Lower leg skin (tissue), 4 donors: Measurements from ENCODE around the gene SPOCD1. TPM values are rescaled to one million over a fixed set of nuclear protein-coding genes. Genes with fewer than 3 reads are reported as not detected.

Experiments used
- DNase-seq, 2 donors: peaks; one replicate each; pipeline ENCODE4 v3.0.0-alpha.2; 2019; ENCODE audit warnings: low spot score in 2 of 2
- H3K4me3 ChIP-seq: fragments of 200-600 bp; sonication (generic); 2 replicates; pipeline ENCODE4 v1.5.1; 2017; ENCODE audit warnings: mild to moderate bottlenecking, low read depth; ENCODE audit not compliant: poor library complexity, severe bottlenecking
- POLR2A ChIP-seq, 2 donors: fragments of 450-650 bp; IDR thresholded peaks; one replicate each; pipeline ENCODE4 v1.6.1; 2016 to 2017; ENCODE audit warnings: antibody characterized with exemption in 2 of 2, mild to moderate bottlenecking in 1 of 2, moderate library complexity in 1 of 2
- WGBS, 2 donors: methylation state at CpG; one replicate each; pipeline ENCODE4 v1.1.5; 2018; 5-methylcytosine and 5-hydroxymethylcytosine counted together
- intact Hi-C: fragments of 100-400 bp; cut with DNase I; formaldehyde crosslinking; loops from one replicate; pipeline ENCODE4 v1.15.0; 2023; ENCODE audit warnings: low total_unique reads
- total RNA-seq, 4 donors: library from RNA; depleted of rRNA; stranded (reverse); fragments of >200 nt; gene quantifications; one replicate each; pipeline ENCODE4 v1.1.0, GENCODE V29; 2016
- TF ChIP-seq, protein P1 (sequence below), 3 donors: fragments of 450-650 bp; IDR thresholded peaks; one replicate each; pipeline ENCODE4 v1.5.1; 2016; ENCODE audit warnings: antibody characterized with exemption in 3 of 3, mild to moderate bottlenecking in 3 of 3, moderate library complexity in 2 of 3

The SPOCD1 gene
- total RNA-seq, 4 donors from 2014 or later = 0.13 to 0.51 TPM; not detected in 2

DNA sequence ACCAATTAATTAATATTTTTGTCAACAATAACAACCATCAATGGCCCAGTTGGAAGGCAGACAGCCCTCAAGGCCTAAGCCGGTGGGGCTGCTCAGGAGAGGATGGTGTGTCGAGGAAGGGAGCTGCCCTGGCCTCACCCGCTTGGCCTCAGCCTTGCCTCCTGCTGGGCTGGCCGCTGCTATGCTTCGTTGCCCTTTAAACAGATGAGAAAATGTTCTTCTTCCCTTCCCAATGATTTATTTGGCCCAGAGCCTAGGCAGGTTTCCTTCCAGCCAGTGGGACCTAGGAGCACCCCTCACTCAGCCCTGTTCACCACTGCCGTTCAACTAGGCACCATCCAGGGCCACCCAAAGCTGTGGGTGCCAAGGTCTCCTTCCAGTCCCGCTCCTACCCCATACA is 48.6 kb downstream of the SPOCD1 start:
- DNase-seq = no peak
- no peak overlapping the region for H3K4me3 ChIP-seq
- TF ChIP-seq POLR2A (IDR thresholded peaks at IDR 0.05) = no peak
- TF ChIP-seq, protein P1, sequence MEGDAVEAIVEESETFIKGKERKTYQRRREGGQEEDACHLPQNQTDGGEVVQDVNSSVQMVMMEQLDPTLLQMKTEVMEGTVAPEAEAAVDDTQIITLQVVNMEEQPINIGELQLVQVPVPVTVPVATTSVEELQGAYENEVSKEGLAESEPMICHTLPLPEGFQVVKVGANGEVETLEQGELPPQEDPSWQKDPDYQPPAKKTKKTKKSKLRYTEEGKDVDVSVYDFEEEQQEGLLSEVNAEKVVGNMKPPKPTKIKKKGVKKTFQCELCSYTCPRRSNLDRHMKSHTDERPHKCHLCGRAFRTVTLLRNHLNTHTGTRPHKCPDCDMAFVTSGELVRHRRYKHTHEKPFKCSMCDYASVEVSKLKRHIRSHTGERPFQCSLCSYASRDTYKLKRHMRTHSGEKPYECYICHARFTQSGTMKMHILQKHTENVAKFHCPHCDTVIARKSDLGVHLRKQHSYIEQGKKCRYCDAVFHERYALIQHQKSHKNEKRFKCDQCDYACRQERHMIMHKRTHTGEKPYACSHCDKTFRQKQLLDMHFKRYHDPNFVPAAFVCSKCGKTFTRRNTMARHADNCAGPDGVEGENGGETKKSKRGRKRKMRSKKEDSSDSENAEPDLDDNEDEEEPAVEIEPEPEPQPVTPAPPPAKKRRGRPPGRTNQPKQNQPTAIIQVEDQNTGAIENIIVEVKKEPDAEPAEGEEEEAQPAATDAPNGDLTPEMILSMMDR (IDR thresholded peaks at IDR 0.05) = no peak
- intact Hi-C loops = no loop called here
- 85 to 89% methylated on average over 7 of the region's 7 CpGs for WGBS, 2 donors

DNA sequence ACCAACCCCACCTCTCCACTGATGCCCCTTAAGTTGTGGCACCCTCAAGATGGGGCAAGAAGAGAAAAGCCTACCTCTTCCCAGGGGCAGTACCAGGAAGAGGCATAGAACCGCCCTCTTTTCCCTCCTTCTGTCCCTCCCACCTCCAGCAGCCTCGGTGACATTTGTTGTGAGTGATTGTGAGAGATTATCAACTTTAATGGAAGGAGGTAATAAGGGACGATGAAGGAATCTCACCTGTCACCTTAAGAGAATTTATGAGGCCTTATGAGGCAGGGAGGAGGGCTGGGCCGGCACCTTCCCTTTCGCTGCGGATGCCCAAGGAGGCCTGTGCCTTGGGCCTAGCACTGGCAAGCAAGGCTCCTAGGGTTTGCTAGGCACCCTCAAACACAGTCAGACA is 50.3 kb downstream of the SPOCD1 start:
- WGBS, 2 donors = 64 to 72% methylated on average over 6 of the region's 6 CpGs
- TF ChIP-seq, protein P1 (IDR thresholded peaks at IDR 0.05) = no peak
- no peak for TF ChIP-seq POLR2A (IDR thresholded peaks at IDR 0.05)
- intact Hi-C loops = no loop called here

DNA sequence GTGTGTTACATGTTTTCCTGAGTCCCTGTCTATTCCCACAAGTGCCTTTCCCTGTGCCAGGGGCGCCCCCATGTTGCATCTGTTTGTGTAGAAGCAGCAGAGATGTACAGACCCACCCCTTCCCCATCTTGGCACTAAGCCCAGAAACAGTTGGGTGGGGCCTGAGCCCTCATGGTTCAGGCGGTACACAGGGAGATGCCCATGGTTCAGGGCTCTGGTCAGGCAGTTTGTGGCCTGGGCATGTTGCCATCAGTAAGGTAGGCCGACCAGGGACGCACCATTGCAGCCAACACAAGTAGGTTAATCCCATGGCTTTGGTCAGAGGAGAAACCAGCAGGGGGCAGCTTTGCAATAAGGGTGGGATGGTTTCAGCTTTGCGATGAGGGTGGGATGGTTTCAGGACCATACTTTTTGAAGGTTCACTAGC is 50.8 kb downstream of the SPOCD1 start:
- WGBS, 2 donors = 55 to 67% methylated on average over 5 of the region's 5 CpGs
- H3K4me3 ChIP-seq = no peak overlapping the region
- TF ChIP-seq, protein P1 (IDR thresholded peaks at IDR 0.05) = no peak
- no peak for TF ChIP-seq POLR2A (IDR thresholded peaks at IDR 0.05)
- no peak for DNase-seq
- intact Hi-C loops = no loop called here

More for the DNA sequence above, 50.3 kb downstream of the SPOCD1 start:
- H3K4me3 ChIP-seq = no peak overlapping the region
- DNase-seq = no peak

DNA sequence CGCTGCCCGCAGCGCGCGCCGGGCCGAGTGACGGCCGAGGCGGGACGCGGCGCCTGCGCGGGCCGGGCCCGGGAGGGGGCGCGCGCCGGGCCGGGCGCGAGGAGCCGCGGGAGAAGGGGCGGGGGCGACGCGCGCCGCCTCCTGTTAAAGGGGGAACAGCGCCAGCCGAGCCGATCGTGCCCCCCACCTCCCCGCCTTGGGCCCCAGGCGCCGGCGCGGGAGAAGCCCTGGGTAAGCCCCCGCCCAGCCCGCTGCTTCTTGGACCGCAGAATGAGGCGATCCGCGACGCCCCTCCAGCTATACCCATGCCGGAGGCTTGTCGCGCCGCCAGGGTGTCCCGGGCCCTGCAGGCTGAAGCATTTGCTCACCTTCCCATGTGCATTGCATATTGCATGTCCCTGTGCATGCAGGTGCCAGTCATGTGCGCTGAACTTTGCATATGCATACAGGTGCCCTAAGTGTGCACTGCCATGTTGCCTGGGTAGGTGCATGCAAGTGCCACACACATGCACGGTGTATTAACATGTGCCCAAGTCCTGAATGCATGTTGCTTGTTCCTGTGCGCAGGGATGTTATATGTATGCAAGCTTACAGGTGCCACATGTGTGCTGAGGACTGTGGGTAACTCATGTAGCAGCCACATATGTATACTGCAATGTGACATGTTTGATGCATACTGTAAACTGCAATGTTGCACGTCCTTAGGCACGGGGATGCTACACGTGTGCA is 51.3 kb downstream of the SPOCD1 start, which contains the start of gene ADGRB2:
ADGRB2 (minus strand) TSS at position 29 of the 729 bp plus-strand sequence. CDS start 7,119 bp downstream, outside the sequence.
- TF ChIP-seq POLR2A (IDR thresholded peaks at IDR 0.05) = no peak
- TF ChIP-seq, protein P1 (IDR thresholded peaks at IDR 0.05) = no peak
- intact Hi-C loops = no loop called here
- 5 to 21% methylated on average over 10 to 39 of the region's 59 CpGs for WGBS, 2 donors
- DNase-seq = no peak
- no peak within 1 kb of the TSS for H3K4me3 ChIP-seq

DNA sequence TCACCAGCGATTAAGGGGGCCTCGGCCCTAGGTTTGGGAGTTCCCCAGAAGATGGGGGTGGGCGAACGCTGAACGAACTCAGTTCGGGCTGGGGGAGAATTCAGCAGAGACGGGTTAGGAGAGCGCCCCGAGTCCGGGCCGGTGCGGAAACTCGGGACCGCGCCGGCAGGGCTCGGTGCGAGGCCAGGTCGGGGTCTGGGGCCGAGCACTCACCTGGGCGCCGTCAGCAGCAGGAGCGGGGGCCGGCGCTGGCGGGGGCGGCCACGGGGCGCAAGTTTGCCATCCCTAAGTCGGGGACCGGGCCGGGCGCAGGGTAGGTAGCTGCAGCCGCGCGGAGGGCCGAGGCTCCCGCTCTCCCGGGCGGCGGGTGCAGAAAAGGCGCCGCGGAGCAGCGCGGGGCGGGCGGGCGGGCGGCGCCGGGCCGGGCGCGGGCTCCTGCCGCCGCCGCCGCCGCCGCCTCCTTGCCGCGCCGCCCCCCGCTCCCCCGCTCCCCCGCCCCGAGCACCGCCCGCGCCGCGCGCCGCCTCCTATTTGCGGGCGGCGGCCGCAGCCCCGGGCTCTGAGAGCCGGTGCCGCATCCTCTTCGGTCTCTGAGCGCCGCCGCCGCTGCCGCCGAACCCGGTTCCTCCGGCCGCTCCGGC is 52.0 kb downstream of the SPOCD1 start:
- intact Hi-C loops = no loop called here
- TF ChIP-seq POLR2A (IDR thresholded peaks at IDR 0.05) = no peak
- TF ChIP-seq, protein P1 (IDR thresholded peaks at IDR 0.05) = no peak
- 1% methylated on average over 15 to 18 of the region's 93 CpGs for WGBS, 2 donors
- no peak overlapping the region for H3K4me3 ChIP-seq
- no peak for DNase-seq
